Mucosa of stomach (tissue), 1 donor: ENCODE measurements around the gene GYPC.
"Not testable (repeated sequence)": the region's sequence is repeated elsewhere in the genome, so short reads cannot be mapped to it uniquely, and the experiment has no call there.

Experiments
- H3K27me3 ChIP-seq: one replicate; pipeline ENCODE4 v1.7.0; 2013; ENCODE audit warnings: mild to moderate bottlenecking, low read length; ENCODE audit not compliant: control insufficient read depth, insufficient read depth
- H3K36me3 ChIP-seq: one replicate; pipeline ENCODE4 v1.7.0; 2013; ENCODE audit warnings: low read length; ENCODE audit not compliant: control insufficient read depth, insufficient read depth
- H3K4me1 ChIP-seq: one replicate; pipeline ENCODE4 v1.7.0; 2013; ENCODE audit warnings: mild to moderate bottlenecking, low read length; ENCODE audit not compliant: control insufficient read depth, insufficient read depth
- H3K4me3 ChIP-seq: one replicate; pipeline ENCODE4 v1.7.0; 2013; ENCODE audit warnings: low read length
- H3K9ac ChIP-seq: one replicate; pipeline ENCODE4 v1.7.0; 2013; ENCODE audit warnings: mild to moderate bottlenecking, low read length, moderate library complexity
- H3K9me3 ChIP-seq: one replicate; pipeline ENCODE4 v1.7.0; 2013; ENCODE audit warnings: mild to moderate bottlenecking, low read length, moderate library complexity; ENCODE audit not compliant: control insufficient read depth
- donor health status: Pancreatic carcinoma.

The GYPC gene

GRCh38 chr2:126676221-126677175, 20.5 kb downstream of the GYPC start:
- no peak overlapping the region for H3K9ac ChIP-seq
- H3K36me3 ChIP-seq = no peaks in the 10 kb centered on the region
- H3K4me1 ChIP-seq = no peaks in the 10 kb centered on the region
- H3K27me3 ChIP-seq = no peaks in the 10 kb centered on the region
- H3K9me3 ChIP-seq = no peaks in the 10 kb centered on the region
- no peak overlapping the region for H3K4me3 ChIP-seq

GRCh38 chr2:126677176-126677538, 21.2 kb downstream of the GYPC start:
- no peaks in the 10 kb centered on the region for H3K27me3 ChIP-seq
- H3K9me3 ChIP-seq = no peaks in the 10 kb centered on the region
- H3K36me3 ChIP-seq = no peaks in the 10 kb centered on the region
- H3K4me3 ChIP-seq = no peak overlapping the region
- no peak overlapping the region for H3K9ac ChIP-seq
- no peaks in the 10 kb centered on the region for H3K4me1 ChIP-seq

GRCh38 chr2:126678269-126679065, 22.5 kb downstream of the GYPC start:
- no peak overlapping the region for H3K4me3 ChIP-seq
- no peaks in the 10 kb centered on the region for H3K4me1 ChIP-seq
- no peaks in the 10 kb centered on the region for H3K36me3 ChIP-seq
- no peak overlapping the region for H3K9ac ChIP-seq
- no peaks in the 10 kb centered on the region for H3K9me3 ChIP-seq
- no peaks in the 10 kb centered on the region for H3K27me3 ChIP-seq

GRCh38 chr2:126679094-126679713, 23.2 kb downstream of the GYPC start:
- Histone ChIP-seq H3K4me3 (no peak overlapping the region), H3K36me3 (no peaks in the 10 kb centered on the region), H3K4me1 (no peaks in the 10 kb centered on the region), H3K27me3 (no peaks in the 10 kb centered on the region), H3K9ac (no peak overlapping the region), H3K9me3 (no peaks in the 10 kb centered on the region)

- Histone ChIP-seq H3K9ac (no peak overlapping the region), H3K36me3 (no peaks in the 10 kb centered on the region), H3K9me3 (no peaks in the 10 kb centered on the region), H3K27me3 (no peaks in the 10 kb centered on the region), H3K4me1 (no peaks in the 10 kb centered on the region), H3K4me3 (no peak overlapping the region)
Measured at GRCh38 chr2:126681505-126681904, 25.5 kb downstream of the GYPC start.

- H3K9ac ChIP-seq = no peak overlapping the region
- H3K9me3 ChIP-seq = no peaks in the 10 kb centered on the region
- no peaks in the 10 kb centered on the region for H3K4me1 ChIP-seq
- H3K4me3 ChIP-seq = no peak overlapping the region
- H3K27me3 ChIP-seq = no peaks in the 10 kb centered on the region
- no peaks in the 10 kb centered on the region for H3K36me3 ChIP-seq
Measured at GRCh38 chr2:126685629-126686028, 29.7 kb downstream of the GYPC start.

- Histone ChIP-seq H3K9me3 (no peaks in the 10 kb centered on the region), H3K27me3 (no peaks in the 10 kb centered on the region), H3K4me3 (no peak overlapping the region), H3K4me1 (no peaks in the 10 kb centered on the region), H3K36me3 (no peaks in the 10 kb centered on the region), H3K9ac (no peak overlapping the region)
Measured at GRCh38 chr2:126686286-126686685, 30.3 kb downstream of the GYPC start.

- Histone ChIP-seq H3K9ac (no peak overlapping the region), H3K27me3 (no peaks in the 10 kb centered on the region), H3K4me1 (no peaks in the 10 kb centered on the region), H3K4me3 (no peak overlapping the region), H3K36me3 (no peaks in the 10 kb centered on the region), H3K9me3 (no peaks in the 10 kb centered on the region)
Measured at GRCh38 chr2:126686841-126687485, 31.0 kb downstream of the GYPC start.

- H3K9me3 ChIP-seq = no peaks in the 10 kb centered on the region
- H3K4me3 ChIP-seq = no peak overlapping the region
- no peaks in the 10 kb centered on the region for H3K36me3 ChIP-seq
- no peak overlapping the region for H3K9ac ChIP-seq
- no peaks in the 10 kb centered on the region for H3K4me1 ChIP-seq
- no peaks in the 10 kb centered on the region for H3K27me3 ChIP-seq
Measured at GRCh38 chr2:126687503-126687902, 31.5 kb downstream of the GYPC start.

GRCh38 chr2:126688594-126688993, 32.6 kb downstream of the GYPC start:
- H3K4me3 ChIP-seq, H3K9ac ChIP-seq, H3K36me3 ChIP-seq, H3K4me1 ChIP-seq, H3K27me3 ChIP-seq, H3K9me3 ChIP-seq: not testable (repeated sequence)

GRCh38 chr2:126692241-126692640, 36.3 kb downstream of the GYPC start:
- H3K36me3 ChIP-seq, H3K4me1 ChIP-seq, H3K4me3 ChIP-seq, H3K27me3 ChIP-seq, H3K9ac ChIP-seq, H3K9me3 ChIP-seq: not testable (repeated sequence)
